OCI-LY1 (cell line): ENCODE measurements around the gene ATAD5.

Experiments used
- CTCF ChIP-seq: fragments of 200-600 bp; sonication (generic), shearing (Covaris generic); IDR thresholded peaks from 2 replicates; pipeline ENCODE4 v1.5.1; 2017; ENCODE audit warnings: mild to moderate bottlenecking, antibody characterized with exemption, low read length, moderate library complexity, mixed read lengths
- EZH2 ChIP-seq: fragments of 200-600 bp; sonication (generic), shearing (Covaris generic); IDR thresholded peaks from 2 replicates; pipeline ENCODE4 v1.8.0; 2017; ENCODE audit warnings: borderline replicate concordance, mixed run types, mild to moderate bottlenecking, antibody characterized with exemption, low read length, moderate library complexity, mixed read lengths

- TF ChIP-seq EZH2 (no peak), CTCF (no peak)
These were observed 8.3 kb upstream of the ATAD5 start for GRCh38 chr17:30823421-30823820.
